ENCODE data around the gene C9orf85. TPM values are rescaled to one million over a fixed set of nuclear protein-coding genes. Genes with fewer than 3 reads are reported as not detected.

C9orf85 gene
- total and polyA plus RNA-seq, 2 of the 8 experiments (the other 6 are each of a cell fraction or from before 2014, with no cell fraction given) = 6.3 to 14.5 TPM

GRCh38 chr9:71885467-71885866 is 26.0 kb upstream of the C9orf85 start (continued):
- TF ChIP-seq E2F6 (IDR thresholded peaks at IDR 0.05) (no peak), YY1 (IDR thresholded peaks at IDR 0.05; ENCODE audit: low read depth, low read length) (no peak), SIRT6 (IDR thresholded peaks at IDR 0.05; ENCODE audit: low read length) (no peak), GABPA (IDR thresholded peaks at IDR 0.05; ENCODE audit: borderline replicate concordance, insufficient read depth, low read length) (no peak), PHF8 (conservative IDR thresholded peaks at IDR 0.05; ENCODE audit: low read depth, low read length) (no peak)
